IPS DF 6.9 (cell line): Measurements from ENCODE around the gene CNTN5.

ENCODE experiments used
- DNase-seq: peaks from one replicate; pipeline ENCODE4 v3.0.0-alpha.2; 2013; ENCODE audit warnings: low read depth, low spot score
- H3K27ac ChIP-seq: one replicate; pipeline ENCODE4 v1.5.1; 2013; ENCODE audit warnings: low read length, control low read depth
- H3K27me3 ChIP-seq: 2 replicates; pipeline ENCODE4 v1.6.1; 2013; ENCODE audit warnings: mild to moderate bottlenecking, low read length; ENCODE audit not compliant: control insufficient read depth, insufficient read depth
- H3K36me3 ChIP-seq: 2 replicates; pipeline ENCODE4 v1.6.1; 2013; ENCODE audit warnings: low read length; ENCODE audit not compliant: control insufficient read depth, insufficient read depth
- H3K4me1 ChIP-seq: 2 replicates; pipeline ENCODE4 v1.6.1; 2013; ENCODE audit warnings: low read length; ENCODE audit not compliant: control insufficient read depth, insufficient read depth
- H3K4me3 ChIP-seq: 2 replicates; pipeline ENCODE4 v1.5.1; 2013; ENCODE audit warnings: mild to moderate bottlenecking, low read length
- H3K9me3 ChIP-seq: 2 replicates; pipeline ENCODE4 v1.6.1; 2013; ENCODE audit warnings: low read length, inconsistent platforms; ENCODE audit not compliant: control insufficient read depth, insufficient read depth
- WGBS: extraction: QIAGEN DNeasy Blood & Tissue Kit; methylation state at CpG from one replicate; pipeline ENCODE4 v1.1.7; 2013; ENCODE audit warnings: mixed read lengths, missing lambda C conversion rate; ENCODE audit not compliant: insufficient read length, insufficient coverage; 5-methylcytosine and 5-hydroxymethylcytosine counted together

CNTN5 gene

GRCh38 chr11:99695106-99695505 lies 674.4 kb downstream of the CNTN5 start:
- Histone ChIP-seq H3K36me3 (no peaks in the 10 kb centered on the region), H3K27ac (no peak overlapping the region), H3K4me3 (no peak overlapping the region), H3K27me3 (no peaks in the 10 kb centered on the region), H3K9me3 (no peaks in the 10 kb centered on the region), H3K4me1 (no peaks in the 10 kb centered on the region)
- no peak for DNase-seq

- no peaks in the 10 kb centered on the region for H3K9me3 ChIP-seq
- no peak for DNase-seq
- no peak overlapping the region for H3K4me3 ChIP-seq
- H3K36me3 ChIP-seq, result no peaks in the 10 kb centered on the region
- no peaks in the 10 kb centered on the region for H3K4me1 ChIP-seq
- no peak overlapping the region for H3K27ac ChIP-seq
- no peaks in the 10 kb centered on the region for H3K27me3 ChIP-seq
- WGBS, result no CpG with 5 or more reads among the region's 1 CpG
Measured at GRCh38 chr11:99706848-99707247, 686.1 kb downstream of the CNTN5 start.

- no peaks in the 10 kb centered on the region for H3K4me1 ChIP-seq
- no peak for DNase-seq
- no peak overlapping the region for H3K4me3 ChIP-seq
- WGBS, result no CpG with 5 or more reads among the region's 3 CpGs
- H3K36me3 ChIP-seq, result no peaks in the 10 kb centered on the region
- no peaks in the 10 kb centered on the region for H3K27me3 ChIP-seq
- no peak overlapping the region for H3K27ac ChIP-seq
- H3K9me3 ChIP-seq, result no peaks in the 10 kb centered on the region
Measured at GRCh38 chr11:99708928-99709672, 688.4 kb downstream of the CNTN5 start.

GRCh38 chr11:99716302-99716701 lies 695.6 kb downstream of the CNTN5 start:
- no peaks in the 10 kb centered on the region for H3K4me1 ChIP-seq
- WGBS, result no CpG with 5 or more reads among the region's 3 CpGs
- no peak for DNase-seq
- H3K27me3 ChIP-seq, result no peaks in the 10 kb centered on the region
- no peaks in the 10 kb centered on the region for H3K9me3 ChIP-seq
- H3K4me3 ChIP-seq, result no peak overlapping the region
- no peaks in the 10 kb centered on the region for H3K36me3 ChIP-seq
- no peak overlapping the region for H3K27ac ChIP-seq

GRCh38 chr11:99718291-99718690 lies 697.5 kb downstream of the CNTN5 start:
- Histone ChIP-seq H3K9me3 (no peaks in the 10 kb centered on the region), H3K27me3 (no peaks in the 10 kb centered on the region), H3K4me3 (no peak overlapping the region), H3K4me1 (no peaks in the 10 kb centered on the region), H3K36me3 (no peaks in the 10 kb centered on the region), H3K27ac (no peak overlapping the region)
- no peak for DNase-seq

GRCh38 chr11:99739464-99740089 lies 718.8 kb downstream of the CNTN5 start:
- H3K36me3 ChIP-seq, result no peaks in the 10 kb centered on the region
- WGBS, result 100% methylated on average over 1 of the region's 4 CpGs
- no peak overlapping the region for H3K4me3 ChIP-seq
- no peaks in the 10 kb centered on the region for H3K4me1 ChIP-seq
- no peaks in the 10 kb centered on the region for H3K9me3 ChIP-seq
- peak; percentile 16 for DNase-seq
- no peak overlapping the region for H3K27ac ChIP-seq
- H3K27me3 ChIP-seq, result no peaks in the 10 kb centered on the region

GRCh38 chr11:99742501-99742900 lies 721.8 kb downstream of the CNTN5 start:
- no CpG with 5 or more reads among the region's 2 CpGs for WGBS
- H3K27me3 ChIP-seq, result no peaks in the 10 kb centered on the region
- no peak overlapping the region for H3K4me3 ChIP-seq
- no peaks in the 10 kb centered on the region for H3K36me3 ChIP-seq
- no peak overlapping the region for H3K27ac ChIP-seq
- no peaks in the 10 kb centered on the region for H3K9me3 ChIP-seq
- DNase-seq, result no peak
- no peaks in the 10 kb centered on the region for H3K4me1 ChIP-seq

- no CpG with 5 or more reads among the region's 2 CpGs for WGBS
- no peak for DNase-seq
- Histone ChIP-seq H3K9me3 (no peaks in the 10 kb centered on the region), H3K36me3 (no peaks in the 10 kb centered on the region), H3K4me3 (no peak overlapping the region), H3K27me3 (no peaks in the 10 kb centered on the region), H3K4me1 (no peaks in the 10 kb centered on the region), H3K27ac (no peak overlapping the region)
Measured at GRCh38 chr11:99759787-99760186, 739.0 kb downstream of the CNTN5 start.

- no peak overlapping the region for H3K4me3 ChIP-seq
- H3K27me3 ChIP-seq, result no peaks in the 10 kb centered on the region
- no CpG with 5 or more reads among the region's 3 CpGs for WGBS
- DNase-seq, result no peak
- H3K27ac ChIP-seq, result no peak overlapping the region
- no peaks in the 10 kb centered on the region for H3K36me3 ChIP-seq
- no peaks in the 10 kb centered on the region for H3K4me1 ChIP-seq
- no peaks in the 10 kb centered on the region for H3K9me3 ChIP-seq
Measured at GRCh38 chr11:99766811-99767210, 746.1 kb downstream of the CNTN5 start.

- Histone ChIP-seq H3K27ac (no peak overlapping the region), H3K27me3 (no peaks in the 10 kb centered on the region), H3K9me3 (no peaks in the 10 kb centered on the region), H3K4me3 (no peak overlapping the region), H3K36me3 (no peaks in the 10 kb centered on the region), H3K4me1 (no peaks in the 10 kb centered on the region)
- DNase-seq, result no peak
- no CpG with 5 or more reads among the region's 5 CpGs for WGBS
Measured at GRCh38 chr11:99773646-99774045, 752.9 kb downstream of the CNTN5 start.

GRCh38 chr11:99781074-99781473 lies 760.3 kb downstream of the CNTN5 start:
- Histone ChIP-seq H3K27me3 (no peaks in the 10 kb centered on the region), H3K4me3 (no peak overlapping the region), H3K4me1 (no peaks in the 10 kb centered on the region), H3K9me3 (no peaks in the 10 kb centered on the region), H3K27ac (no peak overlapping the region), H3K36me3 (no peaks in the 10 kb centered on the region)
- no peak for DNase-seq
